ENCODE results near the gene BCAM.
"Not testable (repeated sequence)": the region's sequence is repeated elsewhere in the genome, so short reads cannot be mapped to it uniquely, and the experiment has no call there.

DNA sequence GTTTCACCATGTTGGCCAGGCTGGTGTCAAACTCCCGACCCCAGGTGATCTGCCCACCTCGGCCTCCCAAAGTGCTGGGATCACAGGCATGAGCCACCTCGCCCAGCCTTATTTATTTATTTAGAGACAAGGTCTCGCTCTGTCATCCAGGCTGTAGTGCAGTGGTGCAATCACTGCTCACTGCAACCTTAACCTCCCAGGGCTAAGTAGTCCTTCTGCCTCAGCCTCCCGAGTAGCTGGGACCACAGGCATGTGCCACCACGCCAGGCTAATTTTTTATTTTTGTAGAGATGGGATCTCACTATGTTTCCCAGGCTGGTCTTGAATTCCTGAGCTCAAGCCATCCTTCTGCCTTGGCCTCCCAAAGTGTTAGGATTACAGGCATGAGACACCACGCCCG lies 25.5 kb downstream of the BCAM start:
- TF ChIP-seq RAD21 (IDR thresholded peaks at IDR 0.05; ENCODE audit: low read length); RCOR1 (IDR thresholded peaks at IDR 0.05; ENCODE audit: insufficient replicate concordance, low read length); POLR2A (IDR thresholded peaks at IDR 0.05; ENCODE audit: low read depth, low read length): not testable (repeated sequence)
- TF ChIP-seq, protein P1, sequence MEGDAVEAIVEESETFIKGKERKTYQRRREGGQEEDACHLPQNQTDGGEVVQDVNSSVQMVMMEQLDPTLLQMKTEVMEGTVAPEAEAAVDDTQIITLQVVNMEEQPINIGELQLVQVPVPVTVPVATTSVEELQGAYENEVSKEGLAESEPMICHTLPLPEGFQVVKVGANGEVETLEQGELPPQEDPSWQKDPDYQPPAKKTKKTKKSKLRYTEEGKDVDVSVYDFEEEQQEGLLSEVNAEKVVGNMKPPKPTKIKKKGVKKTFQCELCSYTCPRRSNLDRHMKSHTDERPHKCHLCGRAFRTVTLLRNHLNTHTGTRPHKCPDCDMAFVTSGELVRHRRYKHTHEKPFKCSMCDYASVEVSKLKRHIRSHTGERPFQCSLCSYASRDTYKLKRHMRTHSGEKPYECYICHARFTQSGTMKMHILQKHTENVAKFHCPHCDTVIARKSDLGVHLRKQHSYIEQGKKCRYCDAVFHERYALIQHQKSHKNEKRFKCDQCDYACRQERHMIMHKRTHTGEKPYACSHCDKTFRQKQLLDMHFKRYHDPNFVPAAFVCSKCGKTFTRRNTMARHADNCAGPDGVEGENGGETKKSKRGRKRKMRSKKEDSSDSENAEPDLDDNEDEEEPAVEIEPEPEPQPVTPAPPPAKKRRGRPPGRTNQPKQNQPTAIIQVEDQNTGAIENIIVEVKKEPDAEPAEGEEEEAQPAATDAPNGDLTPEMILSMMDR (conservative IDR thresholded peaks at IDR 0.05; ENCODE audit: low read depth, low read length) = not testable (repeated sequence)
- TF ChIP-seq, protein P2, sequence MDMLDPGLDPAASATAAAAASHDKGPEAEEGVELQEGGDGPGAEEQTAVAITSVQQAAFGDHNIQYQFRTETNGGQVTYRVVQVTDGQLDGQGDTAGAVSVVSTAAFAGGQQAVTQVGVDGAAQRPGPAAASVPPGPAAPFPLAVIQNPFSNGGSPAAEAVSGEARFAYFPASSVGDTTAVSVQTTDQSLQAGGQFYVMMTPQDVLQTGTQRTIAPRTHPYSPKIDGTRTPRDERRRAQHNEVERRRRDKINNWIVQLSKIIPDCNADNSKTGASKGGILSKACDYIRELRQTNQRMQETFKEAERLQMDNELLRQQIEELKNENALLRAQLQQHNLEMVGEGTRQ (IDR thresholded peaks at IDR 0.05; ENCODE audit: low read depth, low read length) = not testable (repeated sequence)
